C4-2B (cell line): ENCODE data around the gene UNC93A.

Experiments
- CTCF ChIP-seq: fragments of 450-650 bp; conservative IDR thresholded peaks from 2 replicates; pipeline ENCODE4 v1.5.1; 2017; ENCODE audit warnings: mild to moderate bottlenecking
- ZFX ChIP-seq: fragments of 450-650 bp; IDR thresholded peaks from 2 replicates; pipeline ENCODE4 v1.6.1; 2017

GRCh38 chr6:167325766-167326165 is 34.7 kb downstream of the UNC93A start:
- no peak for TF ChIP-seq CTCF
- TF ChIP-seq ZFX = no peak
